ENCODE data around the gene GPR34. TPM values are rescaled to one million over a fixed set of nuclear protein-coding genes. Genes with fewer than 3 reads are reported as not detected.
A peak's percentile ranks its signal among the peaks of the same experiment; 100 is the strongest.

GPR34 gene
- total and polyA plus RNA-seq, 2 of the 4 experiments (the other 2 are of a cell fraction) = not detected

- in situ Hi-C loops (cut with MboI; ENCODE audit: low sequenced_read_pairs) = no loop called here
- ChIA-PET CTCF (interaction anchor here (0.7 to 0.9 kb wide), 2 partner anchors 29 to 70 kb away, joined by 3 to 4 read pairs; no protein-coding TSS in a partner anchor), POLR2A (ENCODE audit: unreplicated experiment) (interaction anchor here (0.6 kb wide), 1 partner anchor 18 kb away, joined by 3 read pairs; no protein-coding TSS in a partner anchor)
Measured at GRCh38 chrX:41695426-41695825, 6.7 kb downstream of the GPR34 start.

More at GRCh38 chrX:41695426-41695825, 6.7 kb downstream of the GPR34 start:
- no peaks in the 10 kb centered on the region for H4K20me1 ChIP-seq (ENCODE audit: insufficient read depth, low read length)
- no peak overlapping the region for H3K9ac ChIP-seq (ENCODE audit: low read depth, low read length)
- no peak overlapping the region for H2BK20ac ChIP-seq (ENCODE audit: low read depth, low read length)
- no peak overlapping the region for H3K14ac ChIP-seq (replicated peaks; ENCODE audit: low read depth, low read length)
- no peak overlapping the region for H4K5ac ChIP-seq (ENCODE audit: low read depth, low read length)
- no peak overlapping the region for H3K23ac ChIP-seq (ENCODE audit: low read depth, low read length)
- H3K4me1 ChIP-seq (ENCODE audit: control insufficient read depth, insufficient read depth, low read length) = no peaks in the 10 kb centered on the region
- H3K79me1 ChIP-seq (ENCODE audit: low read depth in 1 of 2, low read length in 2 of 2) = no peaks in the 10 kb centered on the region
- no peaks in the 10 kb centered on the region for H3K9me3 ChIP-seq (ENCODE audit: control insufficient read depth, insufficient read depth, low read length)
- H2AFZ ChIP-seq (replicated peaks; ENCODE audit: low read length, poor library complexity) = no peak overlapping the region
- intact Hi-C loops (cut with micrococcal nuclease) (no loop called here), dilution Hi-C loops (cut with HindIII; ENCODE audit: low sequenced_read_pairs, unreplicated experiment) (no loop called here)
- H3K27ac ChIP-seq (ENCODE audit: insufficient read depth, low read length) = no peak overlapping the region
- no peak overlapping the region for H2BK5ac ChIP-seq (ENCODE audit: low read depth, low read length, poor library complexity, severe bottlenecking)
- H2BK120ac ChIP-seq (ENCODE audit: low read depth, low read length) = no peak overlapping the region
- H2AK5ac ChIP-seq (ENCODE audit: low read depth, low read length) = no peak overlapping the region
- WGBS, 2 experiments (ENCODE audit: extremely low coverage in 2 of 2, insufficient read length in 1 of 2) = no CpG with 5 or more reads among the region's 7 CpGs
- no peak; the same call in 1 of the 2 replicates for ATAC-seq (ENCODE audit: low read depth)
- H3K36me3 ChIP-seq (ENCODE audit: control insufficient read depth, insufficient read depth, low read length) = no peaks in the 10 kb centered on the region
- peak; percentile 74 for DNase-seq
- H3K18ac ChIP-seq (ENCODE audit: low read depth, low read length) = no peak overlapping the region
- no peak overlapping the region for H3K56ac ChIP-seq (ENCODE audit: extremely low read depth, insufficient read depth, low read length)
- TF ChIP-seq CTCF (conservative IDR thresholded peaks at IDR 0.05; ENCODE audit: low read depth, low read length) (no peak), POLR2A (IDR thresholded peaks at IDR 0.05; ENCODE audit: low read depth, low read length) (no peak), CHD1 (IDR thresholded peaks at IDR 0.05; ENCODE audit: low read depth, low read length) (no peak), MXI1 (IDR thresholded peaks at IDR 0.05; ENCODE audit: borderline replicate concordance, low read depth, low read length) (no peak), NFE2L2 (IDR thresholded peaks at IDR 0.05; ENCODE audit: low read depth, low read length) (no peak), MAZ (IDR thresholded peaks at IDR 0.05; ENCODE audit: borderline replicate concordance, low read depth, low read length) (no peak), CEBPB (IDR thresholded peaks at IDR 0.05; ENCODE audit: low read depth, low read length) (no peak), FOS (IDR thresholded peaks at IDR 0.05; ENCODE audit: low read depth, low read length) (no peak), RAD21 (IDR thresholded peaks at IDR 0.05; ENCODE audit: low read length) (no peak), RCOR1 (IDR thresholded peaks at IDR 0.05; ENCODE audit: insufficient replicate concordance, low read length) (no peak), RFX5 (IDR thresholded peaks at IDR 0.05; ENCODE audit: low read depth, low read length) (no peak), SMC3 (IDR thresholded peaks at IDR 0.05; ENCODE audit: low read depth, low read length) (no peak), BHLHE40 (IDR thresholded peaks at IDR 0.05; ENCODE audit: low read depth, low read length) (no peak; the same call in 1 of the 2 replicates), MAFK (IDR thresholded peaks at IDR 0.05; ENCODE audit: low read depth, low read length) (no peak)
- TF ChIP-seq, protein P1, sequence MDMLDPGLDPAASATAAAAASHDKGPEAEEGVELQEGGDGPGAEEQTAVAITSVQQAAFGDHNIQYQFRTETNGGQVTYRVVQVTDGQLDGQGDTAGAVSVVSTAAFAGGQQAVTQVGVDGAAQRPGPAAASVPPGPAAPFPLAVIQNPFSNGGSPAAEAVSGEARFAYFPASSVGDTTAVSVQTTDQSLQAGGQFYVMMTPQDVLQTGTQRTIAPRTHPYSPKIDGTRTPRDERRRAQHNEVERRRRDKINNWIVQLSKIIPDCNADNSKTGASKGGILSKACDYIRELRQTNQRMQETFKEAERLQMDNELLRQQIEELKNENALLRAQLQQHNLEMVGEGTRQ (IDR thresholded peaks at IDR 0.05; ENCODE audit: low read depth, low read length) = no peak
- TF ChIP-seq, protein P2, sequence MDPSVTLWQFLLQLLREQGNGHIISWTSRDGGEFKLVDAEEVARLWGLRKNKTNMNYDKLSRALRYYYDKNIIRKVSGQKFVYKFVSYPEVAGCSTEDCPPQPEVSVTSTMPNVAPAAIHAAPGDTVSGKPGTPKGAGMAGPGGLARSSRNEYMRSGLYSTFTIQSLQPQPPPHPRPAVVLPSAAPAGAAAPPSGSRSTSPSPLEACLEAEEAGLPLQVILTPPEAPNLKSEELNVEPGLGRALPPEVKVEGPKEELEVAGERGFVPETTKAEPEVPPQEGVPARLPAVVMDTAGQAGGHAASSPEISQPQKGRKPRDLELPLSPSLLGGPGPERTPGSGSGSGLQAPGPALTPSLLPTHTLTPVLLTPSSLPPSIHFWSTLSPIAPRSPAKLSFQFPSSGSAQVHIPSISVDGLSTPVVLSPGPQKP (IDR thresholded peaks at IDR 0.05; ENCODE audit: borderline replicate concordance, low read depth, low read length) = no peak
- H3K4me3 ChIP-seq (ENCODE audit: insufficient read depth, low read depth, low read length) = no peak overlapping the region
- H3K4ac ChIP-seq (ENCODE audit: low read depth, low read length) = no peak overlapping the region
- no peak overlapping the region for H4K91ac ChIP-seq (ENCODE audit: insufficient read depth, low read depth, low read length)
- no TSS peak for BruUV-seq (replicated peaks)
- H2AK9ac ChIP-seq (replicated peaks; ENCODE audit: low read depth, low read length, poor library complexity) = no peak overlapping the region
- H3K9me1 ChIP-seq (ENCODE audit: insufficient read depth, low read length) = no peaks in the 10 kb centered on the region
- no peaks in the 10 kb centered on the region for H3K27me3 ChIP-seq (ENCODE audit: control insufficient read depth, insufficient read depth, low read length)
- no peak overlapping the region for H2BK15ac ChIP-seq (ENCODE audit: low read depth, low read length)
- H3K4me2 ChIP-seq (ENCODE audit: low read depth, low read length) = no peak overlapping the region
- H4K8ac ChIP-seq (ENCODE audit: low read depth in 2 of 2, low read length in 2 of 2) = no peak overlapping the region
